GM18507 (cell line): ENCODE results near the gene ARHGAP6.
"Not testable (repeated sequence)": the region's sequence is repeated elsewhere in the genome, so short reads cannot be mapped to it uniquely, and the experiment has no call there.

Experiments used
- DNase-seq: peaks from one replicate; pipeline ENCODE4 v3.0.0; 2011; ENCODE audit warnings: low read depth; ENCODE audit not compliant: insufficient read length; ENCODE audit errors: extremely low spot score
- FAIRE-seq: peaks from 2 replicates; lab custom pipeline; 2011; peaks lifted over from hg19 to GRCh38; lab: Jason Lieb, UNC

The ARHGAP6 gene

DNA sequence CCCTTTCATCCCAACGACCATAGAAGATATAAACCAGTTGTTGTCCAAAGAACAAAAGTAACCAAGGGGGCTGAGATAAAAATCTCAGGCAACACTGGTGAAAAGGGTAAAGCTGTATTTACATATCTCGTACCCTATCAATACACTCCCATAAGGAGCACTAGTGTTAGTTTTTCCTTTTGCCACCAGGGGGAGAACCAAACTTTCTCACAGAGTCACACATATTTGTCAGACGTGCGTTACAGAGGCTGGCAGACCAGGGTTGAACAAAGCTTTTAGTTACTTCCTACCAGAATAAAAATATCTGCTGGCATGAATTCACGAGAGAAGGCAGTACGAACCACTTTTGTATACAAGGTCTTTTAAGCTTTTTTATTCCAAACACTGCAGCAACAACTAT is 284.3 kb downstream of the ARHGAP6 start:
- peak; percentile 83 for FAIRE-seq
- DNase-seq, result no peak

DNA sequence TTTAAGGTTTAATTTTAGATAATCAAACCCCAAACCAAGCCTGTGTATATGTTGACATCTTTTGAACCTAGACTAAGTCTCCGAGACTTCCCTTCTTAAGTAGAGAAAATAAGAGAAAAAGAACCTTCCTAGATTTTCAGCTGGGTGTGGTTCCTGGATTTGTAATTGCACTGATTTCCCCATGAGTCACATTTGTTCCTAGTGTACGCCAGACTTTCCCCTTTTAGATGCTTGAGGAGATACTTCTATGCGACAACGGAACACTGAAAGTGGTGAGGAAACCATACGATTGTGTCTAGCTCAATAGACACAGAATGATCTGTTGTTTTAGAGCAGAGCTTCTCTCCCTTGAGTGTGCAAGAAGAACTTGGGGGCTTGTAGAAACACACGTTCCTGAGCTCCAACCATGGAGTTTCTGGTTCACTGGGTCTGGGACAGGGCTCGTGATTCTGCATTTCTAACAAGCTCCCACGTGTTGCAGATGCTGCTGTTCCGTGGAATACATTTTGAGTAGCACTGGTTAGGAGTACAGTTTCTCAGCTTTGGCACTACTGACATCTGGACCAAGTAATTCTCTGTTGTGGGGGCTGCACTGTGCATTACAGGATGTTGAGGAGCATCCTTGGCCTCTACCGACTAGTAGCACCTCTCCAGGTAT is 285.4 kb downstream of the ARHGAP6 start:
- FAIRE-seq, result peak; percentile 15
- DNase-seq, result no peak

DNA sequence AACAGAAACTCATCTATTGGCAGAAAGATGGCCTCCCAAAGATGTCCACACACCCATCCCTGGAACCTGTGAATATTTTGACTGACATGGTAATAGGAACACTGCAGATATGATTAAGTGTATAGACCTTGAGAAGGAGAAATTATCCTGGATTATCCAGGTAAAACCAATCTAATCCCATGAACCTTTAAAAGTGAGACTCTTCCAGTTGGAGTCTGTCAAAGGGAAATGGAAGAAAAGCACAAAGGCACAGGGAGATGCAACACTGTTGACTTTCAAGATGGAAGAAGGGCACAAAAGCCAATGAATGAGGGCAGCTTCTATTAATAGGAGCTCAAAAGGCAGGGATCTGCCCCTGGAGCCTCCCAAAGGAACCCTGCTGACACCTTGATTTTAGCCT is 289.6 kb downstream of the ARHGAP6 start:
- DNase-seq, result no peak
- FAIRE-seq, result no peak

DNA sequence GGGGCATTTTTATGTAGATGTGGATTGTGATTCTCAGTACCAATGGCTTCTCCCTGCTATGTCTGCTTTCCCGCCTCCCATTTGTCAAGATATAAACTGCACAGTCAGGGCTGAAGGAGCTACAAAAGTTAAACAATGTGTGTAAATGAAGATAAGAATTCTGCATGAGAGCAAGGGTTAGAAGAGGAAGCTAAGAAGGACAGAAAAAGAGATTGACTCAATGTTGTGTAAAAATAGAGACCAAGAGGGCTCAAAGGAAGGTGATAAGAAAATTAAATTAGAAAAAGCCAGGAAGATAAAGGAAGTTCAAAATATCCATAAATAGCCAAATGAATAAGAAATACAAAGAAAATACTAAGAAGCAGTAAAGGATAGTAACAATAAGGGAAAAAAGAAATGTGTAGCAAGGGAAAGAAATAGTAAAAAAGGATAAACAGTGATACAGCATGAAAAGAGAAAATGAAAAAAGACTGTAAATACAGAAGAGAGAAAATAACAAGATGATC is 290.1 kb downstream of the ARHGAP6 start:
- DNase-seq, result no peak
- no peak for FAIRE-seq

DNA sequence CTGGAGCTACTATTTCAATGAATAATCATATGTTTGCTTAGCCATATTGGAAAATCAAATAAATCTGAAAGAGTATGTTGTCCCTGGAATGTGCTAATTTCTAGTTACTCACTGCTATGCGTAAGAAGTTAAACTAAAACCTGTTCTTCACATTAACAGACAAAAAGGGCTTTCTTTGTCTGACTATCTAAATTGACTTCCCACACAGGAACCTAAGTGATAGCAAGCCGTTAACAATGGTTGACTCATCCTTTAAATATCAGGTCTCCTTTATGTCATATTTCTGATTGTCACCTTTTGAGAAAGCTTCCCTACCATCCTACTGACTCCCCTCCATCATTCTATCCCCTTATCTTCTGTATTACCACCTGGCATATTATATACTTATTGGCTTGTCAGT is 291.1 kb downstream of the ARHGAP6 start:
- DNase-seq (no peak), FAIRE-seq (no peak)

DNA sequence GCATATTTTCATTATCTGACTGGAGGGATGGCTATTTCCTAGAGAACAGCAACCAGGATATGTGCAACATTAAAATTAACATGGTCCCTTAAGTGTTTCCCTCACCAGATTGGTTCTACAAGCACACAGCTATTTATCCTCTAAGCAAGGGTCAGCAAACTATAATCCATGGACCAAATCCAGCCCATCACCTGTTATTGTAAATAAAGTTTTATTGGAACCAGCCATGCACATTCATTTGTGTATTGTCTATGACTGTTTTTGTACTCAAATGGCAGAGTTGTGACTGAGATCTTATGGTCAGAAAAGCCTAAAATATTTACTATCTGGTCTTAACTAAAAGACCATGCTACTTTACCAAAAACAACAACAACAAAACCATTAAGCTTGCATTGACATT is 294.6 kb downstream of the ARHGAP6 start:
- FAIRE-seq, result no peak
- no peak for DNase-seq

DNA sequence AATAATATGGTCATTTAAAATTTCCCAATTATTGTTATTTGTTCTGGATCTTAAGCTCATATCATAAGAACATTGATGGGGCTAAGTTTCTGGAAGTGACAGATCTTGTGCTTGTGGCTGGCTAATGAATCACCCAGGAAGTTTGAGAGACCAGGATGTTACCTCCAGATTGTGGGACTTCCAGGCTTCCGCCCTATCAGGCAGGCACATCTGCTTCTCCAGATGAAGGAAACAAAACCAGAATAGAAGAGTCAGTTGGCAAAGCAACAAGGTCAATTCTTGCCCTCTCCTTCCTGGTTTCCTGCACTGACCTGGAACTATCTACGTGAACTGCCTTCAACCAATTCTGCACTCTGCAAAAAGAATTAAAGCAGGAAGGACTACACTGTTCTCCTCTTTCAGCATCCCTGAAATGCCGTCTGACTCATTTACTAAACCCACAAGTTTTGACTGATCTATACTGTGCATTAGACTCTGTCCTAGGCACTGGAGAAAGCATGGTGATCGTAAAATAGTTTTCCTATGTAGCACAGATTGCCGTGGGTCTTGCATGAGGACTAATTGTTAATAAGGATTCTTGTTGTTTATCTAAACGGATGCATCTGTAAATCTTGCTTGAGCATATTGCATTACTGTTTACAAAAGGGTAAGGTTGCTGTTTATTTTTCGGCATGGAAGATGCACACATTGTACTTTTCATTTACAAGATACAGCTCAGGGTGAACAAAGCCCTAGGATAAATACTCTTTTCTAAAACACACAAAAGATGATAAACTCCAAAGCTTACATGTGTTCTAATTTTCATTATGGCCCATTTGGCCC is 297.9 kb downstream of the ARHGAP6 start:
- FAIRE-seq, result peak; percentile 44
- no peak for DNase-seq

DNA sequence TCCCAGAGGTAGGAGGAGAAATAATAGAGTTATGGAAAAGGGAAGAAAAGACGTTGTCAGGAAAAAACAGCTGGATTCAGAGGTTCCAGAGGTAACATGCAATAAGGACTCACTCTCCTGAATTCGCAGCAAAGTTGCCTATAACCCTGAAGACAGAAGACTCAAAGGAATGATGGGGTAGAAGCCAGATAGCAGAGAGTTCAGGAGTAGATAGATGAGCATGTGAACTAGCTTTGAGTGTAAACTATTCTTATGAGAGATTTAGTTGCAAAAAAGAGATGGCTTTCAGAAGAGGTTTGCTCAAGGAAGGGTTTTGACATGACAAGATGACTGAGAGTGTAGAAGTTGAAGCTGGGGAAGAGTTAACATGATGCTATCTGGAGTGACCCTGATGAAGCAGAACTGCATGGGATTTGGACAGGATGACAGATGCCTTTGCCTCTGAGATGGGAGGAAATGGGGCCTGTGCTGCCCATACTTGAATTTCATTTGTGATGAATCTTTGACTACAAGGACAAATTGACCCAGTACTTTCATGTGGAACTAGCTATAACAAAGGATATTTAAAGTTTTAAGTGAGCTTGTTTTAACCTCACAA is 298.6 kb downstream of the ARHGAP6 start:
- DNase-seq (no peak), FAIRE-seq (peak; percentile 47)

DNA sequence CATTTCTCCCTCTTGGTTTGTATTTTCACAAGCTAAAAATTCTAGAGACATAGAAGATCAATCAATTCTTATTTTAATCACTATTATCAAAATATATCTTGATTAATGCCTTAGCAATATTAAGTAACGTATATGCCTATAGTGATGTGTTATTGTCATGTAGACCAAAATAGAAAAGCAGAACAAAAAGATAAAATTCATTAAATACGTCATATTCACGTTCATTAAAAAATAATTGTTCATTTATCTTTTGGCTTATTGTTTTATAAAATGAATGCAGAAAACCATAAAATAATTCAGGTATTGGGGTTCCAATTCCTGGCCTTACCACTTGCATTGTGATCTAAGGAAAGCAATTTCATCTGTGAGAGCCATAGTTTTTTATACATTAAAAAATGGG is 300.3 kb downstream of the ARHGAP6 start:
- FAIRE-seq (no peak), DNase-seq (no peak)

DNA sequence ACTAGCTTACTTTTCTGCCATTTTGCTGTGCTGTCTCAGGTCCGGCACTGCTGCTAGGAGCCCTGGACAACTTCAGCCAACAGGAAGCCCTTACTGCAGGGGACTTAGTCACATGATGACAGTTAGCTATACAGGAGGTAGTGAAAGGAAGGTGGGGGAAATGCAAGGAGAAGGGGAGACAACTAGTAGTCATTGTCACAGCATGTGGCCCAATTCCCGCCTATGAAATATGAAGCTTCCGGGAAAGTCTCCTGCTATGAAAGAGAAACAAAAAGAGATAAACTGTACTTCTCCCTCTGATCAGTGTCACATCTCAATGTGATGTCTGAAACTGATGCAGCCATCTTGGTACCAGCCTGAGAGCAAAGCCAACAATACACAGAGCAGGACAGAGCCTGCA is 300.9 kb downstream of the ARHGAP6 start:
- no peak for FAIRE-seq
- DNase-seq, result no peak

DNA sequence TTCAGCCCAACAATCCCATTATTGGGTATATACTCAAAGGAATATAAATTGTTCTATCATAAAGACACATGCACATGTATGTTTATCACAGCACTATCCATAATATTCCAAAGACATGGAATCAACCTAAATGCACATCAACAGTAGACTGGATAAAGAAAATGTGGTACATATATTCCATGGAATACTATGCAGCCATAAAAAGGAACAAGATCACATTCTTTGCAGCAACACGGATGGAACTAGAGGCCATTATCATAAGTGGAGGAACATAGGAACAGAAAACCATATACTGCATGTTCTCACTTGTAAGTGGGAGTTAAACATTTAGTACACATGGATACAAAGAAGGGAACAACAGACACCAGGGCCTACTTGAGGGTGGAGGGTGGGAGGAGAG is 301.9 kb downstream of the ARHGAP6 start:
- FAIRE-seq, DNase-seq: not testable (repeated sequence)

DNA sequence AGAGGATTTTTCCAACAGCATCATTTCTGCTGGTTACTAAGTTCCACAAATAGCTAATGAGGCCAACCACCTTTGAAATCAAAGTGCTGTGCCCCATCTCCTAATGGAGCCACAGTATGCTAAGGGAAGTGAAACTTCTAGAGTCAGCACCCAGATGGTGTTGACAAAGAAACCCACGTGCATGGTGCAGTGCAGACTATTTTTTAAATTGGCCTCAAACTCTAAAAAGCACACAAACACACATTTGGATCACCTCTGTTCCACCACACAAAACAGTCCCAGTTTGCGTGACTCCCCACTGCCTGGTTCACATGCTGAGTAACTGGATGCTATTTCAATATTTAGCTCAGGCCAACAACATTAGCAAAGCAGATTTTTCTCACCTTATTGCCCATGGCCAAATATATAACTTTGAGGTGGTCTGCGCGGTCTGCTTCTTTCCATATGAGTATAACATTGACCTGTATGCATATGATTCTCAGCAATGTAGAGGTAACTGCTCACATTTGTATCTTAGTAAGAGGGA is 302.6 kb downstream of the ARHGAP6 start:
- FAIRE-seq (peak; percentile 87), DNase-seq (no peak)

DNA sequence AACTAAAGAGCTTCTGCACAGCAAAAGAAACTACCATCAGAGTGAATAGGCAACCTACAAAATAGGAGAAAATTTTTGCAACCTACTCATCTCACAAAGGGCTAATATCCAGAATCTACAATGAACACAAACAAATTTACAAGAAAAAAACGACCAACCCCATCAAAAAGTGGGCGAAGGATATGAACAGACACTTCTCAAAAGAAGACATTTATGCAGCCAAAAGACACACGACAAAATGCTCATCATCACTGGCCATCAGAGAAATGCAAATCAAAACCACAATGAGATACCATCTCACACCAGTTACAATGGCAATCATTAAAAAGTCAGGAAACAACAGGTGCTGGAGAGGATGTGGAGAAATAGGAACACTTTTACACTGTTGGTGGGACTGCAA is 304.1 kb downstream of the ARHGAP6 start:
- not testable (repeated sequence) for FAIRE-seq, DNase-seq

DNA sequence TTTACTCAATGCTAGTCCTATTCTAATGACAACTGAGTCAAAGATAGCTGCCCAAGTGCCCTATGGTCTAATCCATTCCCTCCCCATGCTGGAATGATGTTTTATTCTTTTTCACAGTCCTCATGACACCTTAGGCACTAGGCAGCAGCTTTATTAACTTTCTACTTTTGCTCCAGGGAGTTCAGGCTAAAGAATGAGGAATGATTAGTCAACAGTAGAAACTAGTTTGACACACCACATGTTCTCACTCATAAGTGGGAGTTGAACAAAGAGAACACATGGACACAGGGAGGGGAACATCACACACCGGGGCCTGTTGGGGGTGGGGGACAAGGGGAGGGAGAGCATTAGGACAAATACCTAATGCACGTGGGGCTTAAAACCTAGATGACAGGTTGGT is 309.8 kb downstream of the ARHGAP6 start:
- DNase-seq, result not testable (repeated sequence)

DNA sequence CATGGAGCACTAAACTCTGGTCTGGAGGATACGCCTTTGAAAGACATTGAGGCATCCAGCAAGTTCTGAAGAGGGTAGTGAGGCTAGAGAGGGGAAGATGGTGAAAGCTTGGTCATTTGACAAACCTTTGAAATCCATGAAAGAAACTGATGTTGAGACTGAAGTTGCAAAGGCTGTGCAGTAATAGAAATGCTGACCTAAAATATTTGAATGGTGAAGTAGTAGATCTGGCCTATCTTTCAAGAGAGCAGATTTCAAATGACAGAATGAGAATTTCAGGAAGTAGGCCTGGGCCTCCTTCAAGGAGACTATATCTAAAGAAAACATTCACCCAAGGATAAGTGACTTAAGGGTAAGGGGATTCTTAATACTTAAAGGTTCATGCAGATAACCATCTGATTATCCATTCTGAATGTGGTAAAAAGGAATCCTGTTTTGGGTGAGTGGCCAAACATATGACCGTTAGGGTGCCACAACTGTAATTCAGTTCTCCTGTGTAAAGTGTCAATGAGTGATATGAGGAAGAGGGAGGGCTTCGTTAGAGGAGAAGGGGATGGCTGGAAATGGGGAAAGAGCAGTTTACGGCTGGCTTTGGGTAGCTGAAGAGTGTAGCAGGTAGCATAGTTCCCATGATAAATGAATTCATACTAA is 310.3 kb downstream of the ARHGAP6 start:
- no peak for FAIRE-seq
- DNase-seq, result no peak

More for the DNA sequence above, 309.8 kb downstream of the ARHGAP6 start:
- FAIRE-seq, result not testable (repeated sequence)

DNA sequence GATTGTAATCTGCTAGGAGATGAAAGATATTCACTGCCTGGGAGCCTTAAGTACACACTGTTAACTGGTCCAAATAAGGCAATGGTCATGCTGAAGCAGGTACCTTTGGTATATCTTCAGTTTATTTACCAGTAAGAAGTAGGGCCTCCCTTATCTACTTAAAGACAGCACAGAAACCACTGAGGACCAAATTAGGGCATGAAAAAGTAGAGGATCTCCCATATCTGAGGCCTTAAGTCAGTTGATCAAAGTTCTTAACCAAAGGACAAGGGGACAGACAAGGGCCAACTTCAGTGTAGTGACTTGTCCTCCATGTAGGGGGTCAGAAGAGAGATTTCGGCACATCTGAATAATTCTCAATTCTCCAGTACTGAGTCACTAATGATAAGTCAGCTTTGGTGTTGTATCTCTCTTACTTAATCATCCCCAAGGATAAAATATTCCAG is 313.4 kb downstream of the ARHGAP6 start:
- DNase-seq (no peak), FAIRE-seq (no peak)

DNA sequence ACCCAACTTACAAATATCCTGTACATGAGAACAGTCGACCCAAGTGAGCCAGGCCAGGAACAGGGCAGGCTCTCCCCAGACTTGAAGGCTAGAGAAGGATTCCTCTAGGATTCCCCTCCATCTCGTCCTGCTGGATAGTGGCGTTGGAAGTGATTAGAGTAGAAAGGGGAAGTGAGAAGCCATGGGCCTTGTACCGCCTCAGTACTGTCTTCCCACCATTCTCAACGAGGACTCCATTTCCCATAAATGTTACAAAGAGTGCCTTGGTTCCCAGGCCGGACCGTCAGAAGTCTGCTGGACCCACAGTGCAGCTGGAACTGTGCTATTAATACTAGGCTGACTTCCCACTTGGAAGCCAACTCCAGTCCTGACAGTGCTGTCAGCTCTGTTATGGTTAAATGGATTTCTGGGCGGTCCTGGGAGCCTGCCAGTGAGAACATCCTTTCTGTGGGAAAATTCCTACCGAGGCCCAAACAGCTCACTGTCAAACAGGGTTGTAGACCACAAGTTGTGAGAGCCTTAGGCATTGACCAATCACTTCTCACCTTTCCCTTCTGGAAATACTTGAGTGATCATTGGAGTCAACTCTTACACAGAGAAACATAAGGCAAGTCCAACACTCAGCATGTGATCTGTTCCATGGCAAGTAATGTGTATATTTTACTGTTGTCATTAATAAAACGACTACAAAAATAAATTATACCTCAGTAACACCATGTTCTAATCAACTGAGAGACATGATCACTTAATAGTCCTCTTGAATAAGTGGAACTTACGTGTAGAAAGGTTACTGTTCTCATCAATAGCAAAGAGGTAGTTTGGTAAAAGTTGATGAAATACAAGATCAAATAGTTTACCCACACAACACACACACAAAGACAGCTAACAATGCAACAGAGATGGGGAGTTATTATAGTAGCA is 314.1 kb downstream of the ARHGAP6 start:
- no peak for DNase-seq
- FAIRE-seq, result no peak

DNA sequence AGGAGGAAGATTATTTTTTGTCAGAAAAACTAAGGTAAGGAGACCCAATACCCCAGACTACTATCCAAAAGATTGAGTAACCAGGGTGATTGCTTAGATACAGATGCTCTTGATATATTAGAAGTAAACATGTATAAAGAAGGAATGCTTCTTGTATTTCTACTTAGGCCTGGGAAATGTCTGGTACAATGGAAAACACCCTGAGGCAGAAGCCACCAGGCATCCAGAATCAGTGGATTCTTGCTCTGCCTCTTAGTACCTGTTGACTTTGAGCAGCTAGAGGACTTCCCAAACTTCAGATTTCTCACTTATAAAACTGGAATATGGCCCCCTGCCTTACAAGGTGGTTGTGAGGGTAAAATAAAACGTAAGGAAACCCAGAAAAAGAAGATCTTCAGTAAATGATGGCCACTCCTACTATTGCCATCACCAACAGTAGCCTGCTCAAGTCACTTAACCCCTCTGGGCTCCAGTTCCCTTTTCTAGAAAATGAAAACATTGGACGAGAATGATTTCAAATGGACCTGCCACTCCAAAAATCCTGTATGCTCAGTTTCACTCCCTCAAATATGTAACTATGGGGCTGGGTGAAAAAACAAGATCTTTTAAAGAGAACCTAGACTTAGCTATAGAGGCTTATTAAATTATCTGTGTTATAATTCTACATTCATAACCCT is 315.9 kb downstream of the ARHGAP6 start:
- FAIRE-seq, result no peak
- DNase-seq, result no peak
